ENCODE measurements around the gene COL2A1. TPM values are rescaled to one million over a fixed set of nuclear protein-coding genes. Genes with fewer than 3 reads are reported as not detected.

COL2A1 gene
- total and polyA plus RNA-seq, 9 of the 15 experiments (the other 6 are each of a cell fraction or from before 2014, with no cell fraction given): 0.46 TPM; not detected in 8

DNA sequence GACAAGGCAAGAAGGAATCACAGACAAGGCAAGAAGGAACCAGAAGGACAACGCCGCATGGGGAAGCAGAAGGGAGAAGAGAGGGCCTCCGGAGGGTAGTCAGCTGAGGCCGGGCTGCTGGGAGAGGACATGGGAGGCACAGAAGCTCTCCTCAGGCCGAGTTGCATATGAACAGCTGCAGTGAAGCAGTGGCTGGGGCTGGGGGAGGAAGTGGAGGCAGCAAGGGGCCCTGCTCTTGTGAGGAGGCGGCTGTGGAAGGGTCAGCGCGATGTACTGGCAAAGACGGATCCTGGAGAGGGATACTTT is 62.8 kb downstream of the COL2A1 start:
- Histone ChIP-seq H3K9me3 (replicated peaks; ENCODE audit: control insufficient read depth, insufficient read depth, low read depth, low read length) (no peaks in the 10 kb centered on the region), H3K9me1 (ENCODE audit: control insufficient read depth, insufficient read depth, low read length) (no peaks in the 10 kb centered on the region), H4K20me1 (replicated peaks; ENCODE audit: control insufficient read depth, insufficient read depth, low read length) (no peaks in the 10 kb centered on the region), H3K79me2 (ENCODE audit: control insufficient read depth, insufficient read depth, low read length) (no peaks in the 10 kb centered on the region), H2AFZ (ENCODE audit: low read depth, low read length) (no peak overlapping the region), H3K4me1 (replicated peaks in 1 of 2; ENCODE audit: control insufficient read depth in 2 of 2, insufficient read depth in 2 of 2, low read length in 2 of 2) (peaks cover 0 to 23% of the 10 kb centered on the region in 2 experiments; a peak in 3 of 5 replicates), H3K36me3 (ENCODE audit: control insufficient read depth, insufficient read depth, low read length) (no peaks in the 10 kb centered on the region), H3K4me3 (no peak overlapping the region), H3K4me2 (ENCODE audit: insufficient read depth, low read length) (no peak overlapping the region), H3K27me3 (ENCODE audit: control insufficient read depth in 2 of 2, insufficient read depth in 2 of 2, low read length in 2 of 2) (peaks cover 31 to 58% of the 10 kb centered on the region in 2 experiments; a peak in 4 of 5 replicates), H3K27ac (ENCODE audit: extremely low read depth, low read depth, low read length) (no peak overlapping the region), H3K9ac (ENCODE audit: insufficient read depth in 1 of 2, low read depth in 2 of 2, low read length in 2 of 2) (no peak overlapping the region)
- in situ Hi-C loops (cut with MboI): no loop called here
- intact Hi-C loops (cut with micrococcal nuclease): no loop called here
- 20% methylated on average over 9 of the region's 9 CpGs for WGBS (ENCODE audit: insufficient coverage, low coverage, missing lambda C conversion rate)
- DNase-seq (ENCODE audit: extremely low read depth in 1 of 4, low spot score in 3 of 4) (no peak), ATAC-seq (no peak), FAIRE-seq (no peak)
- TF ChIP-seq XRCC3 (IDR thresholded peaks at IDR 0.05) (no peak), ZNF263 (CRISPR knock-in tag; IDR thresholded peaks at IDR 0.05; ENCODE audit: borderline replicate concordance) (no peak), RAD21 (CRISPR knock-in tag; conservative IDR thresholded peaks at IDR 0.05 in 1 of 2, IDR thresholded peaks at IDR 0.05 in 1 of 2) (no peak), FOXA3 (CRISPR knock-in tag; conservative IDR thresholded peaks at IDR 0.05 in 1 of 2, IDR thresholded peaks at IDR 0.05 in 1 of 2) (no peak), EHMT2 (IDR thresholded peaks at IDR 0.05) (no peak), CBX8 (IDR thresholded peaks at IDR 0.05; ENCODE audit: borderline replicate concordance, extremely low read depth, low read depth, low read length, poor library complexity, severe bottlenecking) (no peak), ZNF77 (CRISPR knock-in tag; IDR thresholded peaks at IDR 0.05) (no peak)
- TF ChIP-seq, protein P1, sequence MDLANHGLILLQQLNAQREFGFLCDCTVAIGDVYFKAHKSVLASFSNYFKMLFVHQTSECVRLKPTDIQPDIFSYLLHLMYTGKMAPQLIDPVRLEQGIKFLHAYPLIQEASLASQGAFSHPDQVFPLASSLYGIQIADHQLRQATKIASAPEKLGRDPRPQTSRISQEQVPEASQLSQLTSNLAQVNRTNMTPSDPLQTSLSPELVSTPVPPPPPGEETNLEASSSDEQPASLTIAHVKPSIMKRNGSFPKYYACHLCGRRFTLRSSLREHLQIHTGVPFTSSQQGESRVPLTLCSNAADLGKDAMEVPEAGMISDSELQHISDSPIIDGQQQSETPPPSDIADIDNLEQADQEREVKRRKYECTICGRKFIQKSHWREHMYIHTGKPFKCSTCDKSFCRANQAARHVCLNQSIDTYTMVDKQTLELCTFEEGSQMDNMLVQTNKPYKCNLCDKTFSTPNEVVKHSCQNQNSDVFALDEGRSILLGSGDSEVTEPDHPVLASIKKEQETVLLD (IDR thresholded peaks at IDR 0.05): no peak
- ChIA-PET POLR2A (interaction anchor here (0.6 to 0.7 kb wide), 2 partner anchors 42 to 275 kb away, joined by 3 to 5 read pairs; no protein-coding TSS in a partner anchor), CTCF (ENCODE audit: low intra/inter-chr PET ratio) (no interaction called here)
- no TSS peak for BruUV-seq (replicated peaks)
